HG03159 (cell line): ENCODE results near the gene TRABD2A.

Source experiments
- ATAC-seq: cut with Tn5 transposase; IDR thresholded peaks from one replicate; pipeline ENCODE4 v1.9.1; 2021; ENCODE audit warnings: mild to moderate bottlenecking, moderate library complexity; ENCODE audit not compliant: unreplicated experiment

TRABD2A gene

DNA sequence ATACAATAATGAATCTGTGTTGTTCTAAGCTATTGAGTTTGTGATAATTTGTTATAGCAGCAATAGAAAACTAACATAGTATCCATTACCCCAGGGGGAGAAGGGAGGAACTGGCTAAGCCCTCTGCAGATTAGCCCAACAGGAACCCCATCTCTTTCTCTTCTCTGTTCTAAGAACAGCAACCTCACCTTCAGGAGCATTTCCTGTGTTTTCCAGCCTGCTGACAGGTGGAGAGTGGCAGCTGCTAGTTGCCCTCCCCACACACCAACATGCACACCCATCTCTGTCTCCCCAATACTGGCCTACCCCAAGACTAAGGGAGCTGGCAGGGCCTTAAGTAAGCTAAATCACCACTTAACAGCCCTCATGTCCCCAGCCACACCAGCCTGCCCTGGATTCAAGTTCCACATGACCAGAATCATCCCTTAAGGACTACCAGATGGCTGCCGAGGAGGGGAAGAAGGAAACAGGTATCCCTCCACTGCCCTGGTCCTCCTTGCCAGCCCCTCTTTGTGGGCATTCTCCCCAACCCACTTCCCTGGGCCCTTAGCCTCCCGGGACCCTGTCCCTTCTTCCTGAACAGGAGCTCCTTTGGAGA lies 52.8 kb downstream of the TRABD2A start:
- ATAC-seq, result no peak

DNA sequence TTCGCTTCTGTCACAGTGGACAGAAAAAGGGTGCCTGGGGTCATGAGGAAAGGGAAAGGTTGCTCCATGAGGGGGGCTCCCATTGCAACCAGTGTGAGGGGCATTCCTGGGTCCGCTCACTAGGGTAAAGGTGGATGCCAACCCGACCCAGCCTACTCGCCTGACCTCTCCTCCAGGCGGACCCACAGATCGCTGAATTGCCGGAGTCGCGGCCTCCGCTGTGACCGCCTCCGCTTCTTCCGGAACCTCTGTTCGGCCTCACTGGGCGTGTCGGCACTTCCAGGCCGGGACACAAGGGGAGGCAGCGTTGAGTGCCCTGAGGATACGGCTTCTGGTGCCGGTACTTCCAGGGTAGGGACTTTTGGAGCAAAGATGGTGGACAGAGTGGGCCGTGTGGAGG lies 57.1 kb downstream of the TRABD2A start:
- ATAC-seq, result no peak

DNA sequence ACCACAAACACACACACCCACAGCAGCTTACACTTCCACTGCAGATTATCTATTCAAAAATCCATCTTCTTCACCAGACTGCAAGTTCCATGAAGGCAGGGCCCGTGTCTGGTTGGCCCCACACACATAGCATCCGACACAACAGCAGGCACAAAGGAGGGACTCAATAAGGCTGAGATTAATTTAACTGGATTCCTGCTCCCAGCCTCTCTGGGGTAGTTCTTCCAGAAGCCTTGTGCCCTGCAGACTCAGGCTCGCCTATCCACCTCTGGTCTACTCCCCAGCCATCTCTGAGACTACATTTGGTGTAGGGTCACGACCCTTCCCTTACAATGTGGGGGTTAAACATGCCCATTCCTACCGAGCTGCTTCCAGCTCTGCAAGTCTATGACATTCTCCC lies 57.7 kb downstream of the TRABD2A start:
- no peak for ATAC-seq

DNA sequence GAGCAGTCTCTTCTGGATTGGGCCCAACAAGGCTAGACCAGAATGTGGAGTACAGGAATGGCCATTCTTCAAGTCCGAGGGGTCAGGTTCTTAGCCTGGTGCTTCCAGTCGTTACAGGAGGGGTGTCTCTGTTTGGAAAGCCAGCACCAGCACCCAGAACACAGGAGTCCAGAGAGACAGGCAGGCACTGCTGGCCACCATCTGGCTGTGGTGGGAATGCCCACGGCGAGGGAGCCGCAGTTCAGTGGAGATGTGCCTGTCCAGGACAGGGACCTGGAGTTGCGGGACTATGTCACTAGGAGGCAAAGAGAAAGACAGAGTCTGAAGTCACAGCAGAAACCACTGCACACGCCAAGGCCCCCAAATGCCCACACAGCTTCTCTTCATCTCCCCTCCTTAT lies 59.1 kb downstream of the TRABD2A start:
- no peak for ATAC-seq

DNA sequence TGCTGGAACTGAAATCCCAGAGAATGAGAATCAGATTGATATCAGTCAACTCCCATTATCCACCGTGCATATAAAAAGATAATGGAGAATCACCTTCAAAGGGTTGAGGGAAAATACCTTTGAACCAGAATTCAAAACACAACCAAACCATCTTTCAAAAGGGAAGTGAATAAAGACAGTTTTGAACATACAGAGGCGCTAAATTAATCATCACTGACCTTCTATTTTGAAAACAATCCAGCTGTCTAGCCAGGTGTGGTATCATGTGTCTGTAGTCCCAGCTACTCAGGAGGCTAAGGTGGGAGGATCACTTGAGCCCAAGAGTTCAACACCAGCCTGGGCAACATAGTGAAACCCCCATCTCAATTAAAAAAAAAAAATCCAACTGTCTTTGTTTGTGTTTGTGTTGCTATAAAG lies 63.6 kb downstream of the TRABD2A start:
- peak; percentile 91 for ATAC-seq

DNA sequence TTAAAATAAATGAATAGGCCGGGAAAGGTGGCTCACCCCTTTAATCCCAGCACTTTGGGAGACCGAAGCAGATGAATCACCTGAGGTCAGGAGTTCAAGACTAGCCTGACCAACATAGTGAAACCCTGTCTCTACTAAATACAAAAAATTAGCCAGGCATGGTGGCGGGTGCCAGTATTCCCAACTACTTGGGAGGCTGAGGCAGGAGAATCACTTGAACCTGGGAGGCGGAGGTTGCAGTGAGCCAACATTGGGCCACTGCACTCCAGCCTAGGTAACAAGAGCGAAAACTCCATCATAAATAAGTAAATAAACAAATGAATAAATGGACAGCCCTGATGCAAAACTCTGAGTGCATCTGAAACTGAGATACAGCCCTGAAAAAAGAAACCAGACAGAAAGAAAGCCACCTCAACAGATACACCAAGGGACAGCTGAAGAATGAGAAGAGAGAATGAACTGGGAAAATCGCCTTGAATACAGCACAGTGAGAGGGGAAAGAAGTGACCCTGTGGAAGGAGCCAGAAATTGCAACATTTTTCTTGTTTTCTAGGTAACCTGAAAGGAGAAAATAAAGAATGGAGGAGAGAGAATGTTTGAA lies 64.4 kb downstream of the TRABD2A start:
- ATAC-seq, result peak; percentile 66

DNA sequence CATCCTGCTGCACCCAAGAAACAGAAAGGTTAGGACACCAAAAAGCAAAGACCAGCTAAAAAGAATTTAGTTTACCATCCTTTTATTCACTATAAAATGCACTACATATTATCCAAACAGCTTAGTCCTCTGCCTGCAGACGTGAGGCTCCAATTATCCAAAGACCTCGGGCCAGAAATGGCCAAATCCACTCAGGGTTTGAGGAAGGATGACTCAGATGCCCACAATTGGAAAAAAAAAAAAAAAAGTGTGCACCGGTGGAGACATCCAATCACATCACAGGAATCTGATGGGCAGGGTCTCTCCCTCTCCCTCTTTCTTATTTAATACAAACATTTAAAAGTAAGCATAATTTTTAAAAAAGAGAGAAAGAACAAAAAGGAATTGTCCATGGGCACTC lies 65.7 kb downstream of the TRABD2A start:
- no peak for ATAC-seq

DNA sequence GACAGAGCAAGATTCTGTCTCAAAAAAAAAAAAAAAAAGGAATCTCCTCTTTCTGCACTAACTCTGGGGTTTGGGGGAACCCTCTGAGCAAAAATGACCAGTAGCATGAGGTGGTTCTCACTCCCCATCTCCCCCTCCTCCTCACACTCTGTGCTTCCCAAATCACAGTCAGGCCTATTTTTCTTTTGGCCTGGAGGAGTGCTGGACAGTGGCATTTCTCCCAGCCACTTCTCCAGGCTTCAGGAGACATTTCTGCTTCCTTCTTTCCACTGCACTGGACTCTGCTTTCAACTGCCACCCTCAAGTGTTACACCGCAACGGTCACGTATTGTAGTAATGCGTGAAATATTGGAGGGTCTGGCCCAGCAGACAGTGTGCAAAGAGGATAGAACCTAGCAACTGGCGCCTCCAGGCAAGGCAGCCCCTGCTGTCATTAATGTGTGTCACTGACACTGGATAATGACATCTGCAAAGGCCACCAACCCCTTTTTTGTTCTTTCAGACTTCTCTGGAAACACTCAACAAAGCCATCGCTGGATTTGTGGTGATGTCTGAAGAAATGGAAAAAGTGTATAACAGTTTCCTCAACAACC lies 68.9 kb downstream of the TRABD2A start:
- no peak for ATAC-seq

DNA sequence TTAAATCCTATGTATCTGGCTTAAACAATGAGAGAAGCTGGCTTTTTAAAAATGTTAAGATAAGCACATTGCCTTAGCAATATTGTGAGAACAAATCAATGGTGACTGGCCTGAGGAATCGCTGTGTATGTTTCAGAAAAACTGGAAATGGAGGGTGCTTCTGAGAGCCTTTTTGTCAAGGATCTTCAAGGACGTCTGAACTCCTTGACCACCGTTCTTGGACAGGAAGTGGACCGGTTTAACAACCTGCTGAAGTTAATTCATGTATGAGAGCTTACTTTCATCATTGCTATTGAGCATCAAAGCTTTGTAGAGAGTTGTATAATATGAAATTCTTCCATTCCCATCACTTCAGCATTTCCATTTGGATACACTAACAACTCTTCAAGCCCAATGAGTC lies 72.6 kb downstream of the TRABD2A start:
- ATAC-seq, result no peak

DNA sequence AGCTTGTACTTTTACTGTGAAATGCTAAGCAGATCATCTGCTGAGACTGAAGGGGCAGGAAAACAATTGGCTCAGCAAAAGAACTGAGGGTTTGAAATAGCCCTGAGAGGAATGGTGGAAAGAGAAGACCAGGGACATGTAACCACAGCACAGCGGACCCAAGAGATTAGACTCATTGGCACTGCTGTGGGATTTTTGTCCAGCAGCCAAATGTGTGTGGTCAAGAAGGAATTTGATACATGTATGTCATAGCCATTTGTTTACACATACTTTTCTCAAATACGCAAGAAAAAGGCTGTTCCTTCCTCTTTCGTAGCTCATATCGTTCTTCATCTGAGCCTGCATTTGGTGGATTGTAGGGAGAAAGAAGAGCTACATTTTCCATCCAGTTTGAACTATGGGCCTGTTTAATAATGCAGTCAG lies 73.8 kb downstream of the TRABD2A start:
- ATAC-seq, result no peak

DNA sequence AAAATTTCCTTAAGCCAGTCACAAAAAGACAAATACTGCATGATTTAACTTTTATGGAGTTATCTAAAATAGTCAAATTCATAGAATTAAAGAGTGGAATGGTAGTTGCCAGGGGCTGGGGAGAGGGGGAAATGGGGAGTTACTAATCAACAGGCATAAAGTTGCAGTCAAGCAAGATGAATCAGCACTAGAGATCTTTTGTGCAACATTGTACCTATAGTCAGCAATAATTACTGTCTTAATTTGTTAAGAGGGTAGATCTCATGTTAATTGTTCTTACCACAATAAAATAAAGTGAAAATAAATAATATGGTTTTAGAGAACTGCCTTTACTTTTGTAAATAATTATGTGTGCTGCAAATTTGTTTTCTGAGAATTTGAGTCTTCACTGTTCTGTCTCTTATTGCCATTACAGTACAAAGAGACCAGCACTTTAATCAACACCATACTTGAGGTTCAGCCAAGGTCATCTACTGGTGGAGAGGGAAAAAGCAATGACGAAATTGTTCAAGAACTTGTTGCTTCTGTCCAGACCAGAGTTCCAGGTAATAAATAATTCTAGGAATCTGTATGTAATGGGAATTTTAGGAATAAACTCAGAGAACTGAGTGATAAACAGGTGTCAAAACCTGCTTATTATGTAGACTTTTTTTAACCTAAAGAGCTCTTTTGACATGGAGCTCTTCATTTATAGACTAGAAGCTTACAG lies 75.5 kb downstream of the TRABD2A start:
- no peak for ATAC-seq

DNA sequence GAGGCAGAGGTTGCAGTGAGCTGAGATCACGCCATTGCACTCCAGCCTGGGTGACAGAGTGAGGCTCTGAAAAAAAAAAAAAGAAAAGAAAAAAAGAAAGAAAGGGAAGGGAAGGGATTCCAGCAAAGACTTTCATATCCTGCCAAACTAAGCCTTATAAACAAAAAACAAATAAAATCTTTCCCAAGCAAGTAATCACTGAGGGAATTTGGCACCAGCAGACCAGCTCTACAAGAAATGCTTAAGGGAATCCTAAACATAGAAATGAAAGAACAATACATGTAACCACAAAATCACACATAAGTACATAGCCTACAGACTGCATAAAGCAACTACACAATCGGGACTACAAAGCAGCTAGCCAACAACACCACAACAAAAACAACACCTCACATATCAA lies 79.1 kb downstream of the TRABD2A start:
- ATAC-seq, result no peak

DNA sequence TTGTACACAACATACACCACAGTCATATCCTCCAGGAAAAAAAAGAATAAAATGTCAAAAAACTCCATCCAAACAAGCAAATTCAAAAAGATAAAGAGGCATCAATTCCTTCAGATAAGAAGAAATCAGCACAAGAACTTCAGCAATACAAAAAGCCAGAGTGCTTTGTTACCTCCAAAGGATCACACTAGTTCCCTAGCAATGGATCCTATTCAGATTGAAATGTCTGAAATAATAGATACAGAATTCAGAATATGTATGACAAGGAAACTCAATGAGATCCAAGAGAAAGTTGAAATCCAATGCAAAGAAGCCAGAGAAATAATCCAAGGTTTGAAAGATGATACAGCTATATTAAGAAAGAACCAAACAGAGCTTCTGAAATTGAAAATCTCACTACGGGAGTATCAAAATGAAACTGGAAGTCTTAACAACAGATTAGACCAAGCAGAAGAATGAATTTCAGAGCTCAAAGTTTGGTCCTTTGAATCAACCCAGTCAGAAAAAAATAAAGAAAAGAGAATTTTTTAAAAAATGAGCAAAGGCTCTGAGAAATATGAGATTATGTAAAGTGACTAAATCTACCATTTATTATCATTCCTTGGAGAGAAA lies 80.6 kb downstream of the TRABD2A start:
- peak; percentile 83 for ATAC-seq

DNA sequence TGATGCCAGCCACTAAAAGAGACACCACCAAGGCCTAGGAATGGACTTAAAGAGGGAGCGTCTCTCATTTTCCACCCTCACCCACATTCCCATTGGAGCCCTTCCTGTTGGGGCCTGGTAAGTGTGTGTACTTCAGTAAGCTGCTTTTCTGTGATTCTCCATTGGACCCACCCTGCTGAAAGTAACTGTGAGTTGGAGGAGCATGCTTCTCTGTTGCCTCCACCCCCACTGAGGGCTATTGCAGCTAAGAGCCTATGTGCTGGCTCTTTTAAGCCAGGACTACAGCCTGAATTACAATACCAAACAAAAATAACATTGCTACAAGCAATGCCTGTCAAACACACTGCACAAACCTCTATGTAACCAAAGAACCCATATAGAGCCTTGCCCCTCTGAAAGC lies 81.1 kb downstream of the TRABD2A start:
- peak; percentile 23 for ATAC-seq

DNA sequence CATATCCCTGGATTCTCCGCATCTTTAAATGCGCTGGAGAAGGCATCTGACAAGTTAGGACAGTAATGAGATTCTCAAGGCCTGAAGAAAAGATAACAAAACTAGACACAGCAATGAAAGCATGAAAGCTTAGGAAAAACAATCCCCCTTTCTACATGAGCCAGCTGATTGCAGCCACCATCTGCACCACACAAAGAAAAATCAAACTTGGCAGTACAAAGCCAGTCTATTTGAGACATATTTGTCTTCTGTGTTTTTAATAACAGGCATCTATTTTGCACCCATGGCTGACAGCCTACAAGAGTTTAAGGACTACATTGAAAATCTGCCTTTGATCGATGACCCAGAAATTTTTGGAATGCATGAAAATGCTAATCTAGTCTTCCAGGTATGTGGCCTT lies 83.6 kb downstream of the TRABD2A start:
- ATAC-seq, result no peak

DNA sequence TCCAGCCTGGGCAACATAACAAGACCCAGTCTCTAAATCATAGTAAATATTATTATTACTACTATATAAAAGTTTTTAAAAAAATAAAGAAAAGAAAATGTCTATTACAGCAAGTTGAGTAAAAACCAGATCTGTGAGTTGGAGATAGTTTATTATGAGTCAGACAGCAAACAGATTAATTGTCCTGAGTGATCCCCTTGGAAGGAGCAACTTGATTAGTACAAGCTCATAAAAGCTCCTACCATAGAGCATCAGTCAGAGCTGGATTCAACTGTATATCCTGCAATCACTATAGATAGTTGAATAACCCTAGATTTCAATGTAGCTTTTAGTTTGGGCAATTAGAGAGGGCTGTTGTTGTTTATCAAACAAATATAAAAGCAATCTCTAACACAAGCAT lies 84.1 kb downstream of the TRABD2A start:
- ATAC-seq, result no peak

DNA sequence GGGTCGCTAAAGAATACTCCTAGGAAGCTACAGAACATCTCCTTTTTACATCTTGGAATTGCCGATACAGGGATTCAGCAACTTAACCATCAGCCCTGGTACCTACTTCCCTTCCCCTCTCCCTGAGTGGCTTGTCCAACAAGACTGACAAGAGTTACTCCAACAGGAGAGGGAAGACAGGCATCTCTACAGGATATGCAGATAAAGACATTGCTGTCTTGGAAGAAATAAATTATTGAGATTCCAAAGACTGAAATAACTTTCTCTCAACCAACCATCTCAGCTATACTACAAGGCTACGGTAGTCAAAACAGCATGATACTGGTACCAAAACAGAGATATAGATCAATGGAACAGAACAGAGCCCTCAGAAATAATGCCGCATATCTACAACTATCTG lies 87.2 kb downstream of the TRABD2A start:
- no peak for ATAC-seq

DNA sequence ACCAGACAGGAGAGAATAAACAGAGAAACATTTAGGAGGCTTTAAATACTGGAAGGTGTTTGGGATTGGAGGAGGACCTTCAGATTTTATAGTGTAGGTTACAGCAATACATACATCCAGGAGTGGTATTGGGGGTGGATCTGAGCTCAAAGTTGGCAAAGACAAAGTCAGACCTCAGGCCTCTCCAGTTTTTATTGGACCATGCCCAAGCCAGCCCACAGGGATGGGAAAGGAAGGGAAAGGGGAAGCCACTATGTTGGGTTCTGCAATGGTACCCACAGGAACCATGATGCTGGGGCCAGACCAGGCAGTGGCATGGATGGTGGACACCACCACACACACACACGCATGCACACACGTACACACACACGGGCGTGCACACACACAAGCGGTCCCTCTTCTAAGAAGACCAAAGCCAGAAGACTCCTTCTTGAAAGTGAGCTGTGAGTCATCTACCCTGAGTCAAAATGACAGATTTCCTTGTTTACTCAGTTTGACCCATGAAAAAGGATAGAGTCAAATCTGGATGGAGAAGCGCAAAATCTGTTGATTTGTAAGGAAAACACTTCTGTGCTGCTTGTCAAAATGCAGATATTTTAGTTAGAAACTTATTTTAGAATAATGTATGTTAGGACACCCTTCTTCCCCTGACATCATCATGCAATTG lies 87.9 kb downstream of the TRABD2A start:
- ATAC-seq, result no peak

DNA sequence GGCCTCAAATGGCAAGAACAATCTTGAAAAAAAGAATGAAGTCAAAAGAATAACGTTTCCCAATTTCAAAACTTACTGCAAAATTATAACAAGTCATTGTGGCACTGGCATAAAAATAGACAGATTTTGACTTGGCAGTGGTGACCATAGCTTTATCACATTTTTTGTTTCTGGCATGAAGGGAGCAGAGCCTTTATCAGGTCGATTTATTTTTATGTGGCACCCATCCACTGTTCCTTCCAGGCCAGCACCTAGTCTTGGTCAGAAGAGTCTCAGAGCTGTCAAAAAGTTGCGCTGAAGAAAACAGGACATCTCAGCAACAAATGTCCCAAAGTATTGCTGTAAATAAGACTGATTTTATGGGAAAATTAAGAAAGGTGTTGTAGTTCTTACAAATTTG lies 92.4 kb downstream of the TRABD2A start:
- ATAC-seq, result no peak

DNA sequence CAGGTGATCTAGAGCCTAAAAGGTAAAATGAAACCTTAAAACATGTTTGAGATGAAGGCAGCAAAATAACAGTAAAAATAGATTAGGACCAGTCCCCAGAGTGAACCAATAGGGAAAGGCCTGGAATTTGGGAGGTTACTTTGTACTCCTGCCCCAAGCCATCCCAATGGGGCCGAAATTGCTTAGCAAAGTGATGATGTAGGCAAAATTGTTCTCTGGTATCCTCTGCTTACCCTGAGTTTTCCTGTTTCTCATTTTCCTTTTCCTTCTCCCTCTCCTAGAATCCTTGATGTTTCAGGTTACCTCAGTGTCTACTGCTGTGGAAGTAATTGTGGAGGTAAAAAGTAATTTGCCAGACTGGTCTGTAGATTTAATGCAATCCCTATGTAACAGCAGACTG lies 92.9 kb downstream of the TRABD2A start:
- no peak for ATAC-seq

DNA sequence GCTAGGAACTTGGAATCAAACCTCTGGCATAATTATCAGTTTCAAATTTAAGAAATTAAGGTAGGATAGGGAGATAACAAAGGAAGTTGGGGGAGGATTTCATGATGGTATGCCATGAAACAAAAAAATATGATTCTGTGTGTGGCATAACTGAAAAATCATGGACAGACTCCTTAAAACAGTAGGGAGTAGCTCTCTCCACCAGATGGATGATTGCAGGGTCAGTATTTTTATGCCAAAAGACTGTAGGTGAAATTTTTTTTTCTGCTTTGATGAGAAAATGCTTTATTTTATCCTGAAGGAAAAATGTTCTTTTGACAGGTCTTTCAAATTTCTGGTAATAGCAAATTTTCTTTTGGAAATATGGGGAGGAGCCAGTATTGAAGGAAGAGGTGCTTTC lies 94.3 kb downstream of the TRABD2A start:
- ATAC-seq, result no peak
